NCI-H524 (cell line): ENCODE measurements around the gene HAVCR2.

Experiments used
- DNase-seq, 2 experiments: peaks; one replicate each; lab custom pipeline; 2025; lab: John Stamatoyannopoulos, UW

Gene HAVCR2

DNA sequence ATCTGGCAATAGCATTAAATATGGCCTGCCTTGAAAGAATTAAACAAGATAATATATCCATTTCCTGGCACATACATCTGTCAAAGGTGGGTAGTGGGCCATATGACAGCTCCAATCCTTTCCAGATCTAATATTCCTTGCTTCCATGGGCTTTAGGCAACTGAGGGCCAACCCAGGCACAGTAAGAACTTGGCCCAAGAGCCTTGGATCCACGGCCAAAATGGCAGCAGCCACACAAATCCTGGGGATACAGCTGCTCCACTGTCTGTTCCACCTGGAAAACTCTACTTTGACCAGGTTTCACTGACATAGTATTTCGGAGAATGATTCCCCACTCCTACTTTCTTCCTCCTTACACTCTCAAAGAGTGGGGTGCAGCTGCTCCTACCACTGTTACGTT is 63.2 kb downstream of the HAVCR2 start:
- peak in 1 of 2 experiments; percentile 1 for DNase-seq

DNA sequence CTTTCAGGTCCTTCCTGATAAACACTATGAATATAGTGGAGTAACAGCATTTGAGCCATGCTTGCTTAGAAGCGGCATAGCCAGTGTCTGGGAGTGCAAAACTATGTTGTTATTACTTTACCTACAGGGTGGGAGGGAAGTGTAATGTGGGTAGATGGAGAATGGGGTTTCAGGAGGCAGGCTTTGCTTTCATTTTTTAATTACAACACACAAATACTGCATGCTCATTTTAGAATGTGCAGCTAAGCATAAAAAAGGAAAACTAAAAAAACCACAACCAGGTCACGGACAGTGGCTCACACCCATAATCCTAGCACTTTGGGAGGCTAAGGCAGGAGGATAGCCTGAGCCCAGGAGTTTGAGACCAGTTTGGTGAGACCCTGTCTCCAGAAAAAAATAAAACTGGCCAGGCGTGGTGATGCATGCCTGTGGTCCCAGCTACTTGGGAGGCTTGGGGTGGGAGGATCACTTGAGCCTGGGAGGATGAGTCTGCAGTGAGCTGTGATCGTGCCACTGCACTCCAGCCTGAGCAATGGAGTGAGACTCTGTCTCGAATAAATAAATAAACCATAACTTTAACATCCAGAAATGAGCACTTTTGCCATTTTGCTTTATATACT is 70.2 kb downstream of the HAVCR2 start:
- DNase-seq, result no peak
